22Rv1 (cell line): Measurements from ENCODE around the gene SRPRA.

Source experiments
- CTCF ChIP-seq: fragments of 450-650 bp; IDR thresholded peaks from 2 replicates; pipeline ENCODE4 v1.5.1; 2017; ENCODE audit warnings: mild to moderate bottlenecking
- ZFX ChIP-seq: fragments of 450-650 bp; IDR thresholded peaks from 2 replicates; pipeline ENCODE4 v1.6.1; 2017; ENCODE audit warnings: antibody characterized with exemption, borderline replicate concordance

GRCh38 chr11:126288237-126288636 lies 19.5 kb upstream of the SRPRA start:
- TF ChIP-seq CTCF (no peak), ZFX (no peak)
